ENCODE measurements around the gene BIRC6.

The BIRC6 gene

DNA sequence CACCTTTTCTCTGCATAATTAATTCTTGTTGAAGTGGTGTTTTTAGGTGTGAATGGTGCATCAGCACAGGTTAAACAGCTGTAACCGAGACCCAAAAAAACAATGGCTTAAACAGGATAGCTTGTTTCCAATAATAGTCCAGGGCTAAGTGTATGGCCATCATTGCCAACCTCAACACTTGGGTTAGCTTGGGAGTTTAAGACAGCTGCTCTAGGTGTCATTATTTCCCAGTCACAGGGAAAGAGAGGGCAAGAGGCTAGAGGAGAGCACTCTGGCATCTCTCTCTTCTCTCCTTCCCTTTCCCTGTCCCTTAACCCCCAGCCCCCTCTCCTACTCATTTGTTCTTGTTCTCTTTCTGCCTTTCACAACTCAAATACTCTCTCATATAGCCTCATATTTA lies 21.1 kb downstream of the BIRC6 start:
- no peak for DNase-seq

- no peak for DNase-seq
These were observed 22.5 kb downstream of the BIRC6 start for GRCh38 chr2:32379352-32379751.

DNA sequence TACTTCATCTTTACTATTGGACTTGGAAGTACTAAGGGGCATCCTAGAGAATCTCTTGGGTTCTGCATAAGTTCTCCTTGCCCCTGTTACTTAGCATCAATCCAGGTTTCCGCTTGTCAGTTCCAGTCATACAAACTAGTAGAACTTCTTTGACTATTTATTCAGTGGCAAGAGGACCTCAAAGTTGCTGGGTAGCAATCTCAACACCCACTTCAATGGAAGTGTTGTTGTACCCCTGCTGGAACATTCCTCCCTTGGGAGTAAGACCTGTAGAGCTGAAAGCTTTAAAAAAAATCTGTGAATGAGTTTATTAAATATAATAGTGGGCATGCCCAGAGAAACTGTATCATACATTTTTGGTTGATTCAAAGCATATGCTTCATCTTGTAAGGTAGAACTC lies 27.0 kb downstream of the BIRC6 start:
- DNase-seq: no peak

GRCh38 chr2:32384529-32384928 lies 27.7 kb downstream of the BIRC6 start:
- DNase-seq: no peak

- DNase-seq: no peak
These were observed 29.9 kb downstream of the BIRC6 start for GRCh38 chr2:32386739-32387138.

- DNase-seq: no peak
These were observed 42.4 kb downstream of the BIRC6 start for GRCh38 chr2:32399221-32399620.

GRCh38 chr2:32402091-32402490 lies 45.3 kb downstream of the BIRC6 start:
- DNase-seq: no peak

GRCh38 chr2:32403782-32404181 lies 47.0 kb downstream of the BIRC6 start:
- no peak for DNase-seq

DNA sequence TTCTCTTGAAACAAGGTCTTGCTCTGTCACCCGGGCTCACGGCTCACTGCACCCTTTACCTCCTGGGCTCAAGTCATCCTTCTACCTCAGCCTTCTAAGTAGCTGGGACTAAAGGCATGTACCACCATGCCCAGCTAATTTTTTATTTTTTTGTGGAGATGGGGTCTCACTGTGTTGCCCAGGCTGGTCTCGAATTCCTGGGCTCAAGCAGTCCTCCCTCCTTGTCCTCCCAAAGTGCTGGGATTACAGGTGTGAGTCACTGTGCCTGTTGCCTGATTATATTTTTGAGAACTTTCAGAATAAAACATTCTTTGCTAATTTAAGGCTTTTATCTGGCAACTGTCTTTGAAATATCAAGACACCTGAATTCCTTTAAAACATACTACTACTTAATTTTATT lies 47.9 kb downstream of the BIRC6 start:
- no peak for DNase-seq

GRCh38 chr2:32416519-32416918 lies 59.7 kb downstream of the BIRC6 start:
- DNase-seq: no peak

GRCh38 chr2:32417659-32418058 lies 60.8 kb downstream of the BIRC6 start:
- no peak for DNase-seq

DNA sequence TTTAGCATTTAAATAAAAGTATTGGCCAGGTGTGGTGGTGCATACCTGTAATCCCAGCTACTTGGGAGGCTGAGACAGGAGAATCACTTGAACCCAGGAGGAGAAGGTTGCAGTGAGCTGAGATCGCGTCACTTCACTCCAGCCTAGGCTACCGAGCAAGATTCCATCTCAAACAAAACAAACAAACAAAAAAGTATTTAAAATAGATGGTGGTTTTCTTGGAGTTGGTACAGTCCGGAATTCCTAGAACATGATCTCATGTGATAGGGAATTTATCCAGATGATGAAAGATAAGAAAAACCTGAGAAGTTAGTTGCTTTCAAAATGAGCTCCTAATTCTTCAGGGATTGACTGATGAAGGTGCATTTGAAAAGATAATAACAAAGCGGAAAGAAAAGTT lies 62.0 kb downstream of the BIRC6 start:
- DNase-seq: peak; percentile 66

GRCh38 chr2:32422133-32422532 lies 65.3 kb downstream of the BIRC6 start:
- DNase-seq: peak; percentile 55

DNA sequence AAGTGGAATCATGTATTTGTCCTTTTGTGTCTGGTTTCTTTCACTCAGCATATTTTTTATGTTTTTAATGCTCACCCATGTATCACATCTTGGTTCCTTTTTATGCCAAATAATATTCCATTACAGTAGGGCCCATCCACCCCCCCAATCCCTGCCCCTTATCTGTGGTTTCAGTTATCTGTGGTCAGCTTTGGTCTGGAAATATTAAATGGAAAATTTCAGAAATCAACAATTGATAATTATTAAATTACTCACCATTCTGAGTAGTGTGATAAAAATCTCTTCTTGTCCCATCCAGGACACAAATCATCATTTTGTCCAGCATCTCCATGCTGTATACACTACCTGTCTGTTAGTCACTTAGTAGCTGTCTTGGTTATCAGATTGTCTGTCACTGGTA lies 66.7 kb downstream of the BIRC6 start:
- no peak for DNase-seq

DNA sequence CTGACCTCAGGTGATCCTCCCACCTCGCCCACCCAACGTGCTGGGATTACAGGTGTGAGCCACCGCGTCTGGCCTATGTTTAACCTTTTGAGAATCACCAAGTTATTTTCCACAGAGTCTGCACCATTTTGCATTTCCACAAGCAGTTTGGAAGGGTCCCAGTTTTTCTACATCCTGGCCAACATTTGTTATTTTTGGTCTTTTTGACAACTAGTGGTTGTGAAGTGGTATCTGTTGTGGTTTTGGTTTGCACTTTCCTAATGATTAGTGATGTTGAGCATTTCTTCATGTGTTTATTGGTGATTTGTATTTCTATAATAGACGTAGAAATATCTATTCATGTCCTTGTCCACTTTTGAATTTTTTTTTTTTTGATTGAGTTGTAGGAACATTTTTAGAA lies 67.9 kb downstream of the BIRC6 start:
- DNase-seq: no peak

- DNase-seq: peak; percentile 83
These were observed 68.9 kb downstream of the BIRC6 start for GRCh38 chr2:32425719-32426141.

DNA sequence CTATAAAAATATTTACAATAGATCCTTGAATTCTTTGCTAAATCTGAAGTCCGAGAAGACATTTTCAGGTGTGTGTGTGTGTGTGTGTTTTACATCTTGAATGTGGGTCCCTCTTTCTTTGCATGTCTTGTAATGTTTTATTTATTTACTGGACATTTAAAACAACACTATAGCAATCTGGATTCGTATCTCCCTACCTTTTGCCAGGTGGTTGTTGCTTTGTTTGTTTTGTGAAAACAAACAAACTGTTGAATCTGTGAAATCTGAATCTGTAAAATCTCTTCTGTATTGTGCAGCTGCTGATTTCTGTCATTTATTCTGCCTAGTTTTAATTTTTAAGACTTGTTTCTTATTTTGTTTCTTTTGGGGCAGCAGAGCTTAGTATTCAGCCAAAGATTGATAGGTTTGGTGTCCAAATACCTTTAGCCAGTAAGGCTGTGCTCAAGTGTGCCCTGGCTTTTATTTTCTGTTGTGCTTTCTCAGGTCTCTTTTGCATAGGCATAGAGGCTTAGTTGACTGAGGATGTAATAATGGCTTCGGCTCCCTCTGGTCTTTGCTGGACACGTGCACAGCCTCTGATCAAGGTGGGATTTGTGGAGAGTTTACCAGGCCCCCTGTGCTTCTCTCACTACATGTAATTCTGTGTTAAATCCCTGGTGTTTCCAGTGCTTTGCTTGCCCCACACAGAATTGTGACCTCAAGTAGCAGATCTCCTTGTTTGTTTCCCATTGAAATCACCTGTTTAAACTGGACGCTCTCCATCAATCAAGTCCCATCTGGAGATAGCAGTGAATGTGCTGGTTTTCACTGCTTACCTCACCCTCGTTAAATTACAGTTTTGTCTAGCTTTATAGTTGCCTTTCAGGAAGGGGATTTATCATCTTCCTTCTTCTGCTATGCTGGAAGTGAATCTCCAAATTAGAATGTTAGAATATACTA lies 71.1 kb downstream of the BIRC6 start:
- no peak for DNase-seq

DNA sequence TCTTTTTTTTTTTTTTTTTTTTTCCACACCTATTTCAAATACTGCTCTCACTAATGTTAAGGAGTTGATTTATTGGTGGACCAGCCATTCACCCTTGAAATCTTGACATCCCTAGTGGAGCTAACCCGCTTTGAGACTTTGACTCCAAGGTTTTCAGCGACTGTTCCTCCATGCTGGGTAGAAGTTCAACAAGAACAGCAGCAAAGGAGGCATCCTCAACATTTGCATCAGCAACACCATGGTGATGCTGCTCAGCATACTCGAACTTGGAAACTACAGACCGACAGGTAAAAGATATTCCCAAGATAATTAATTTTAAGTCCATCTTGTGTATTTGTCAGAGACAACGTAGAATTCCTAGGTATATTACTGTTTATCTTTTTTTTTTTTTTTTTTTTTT lies 74.0 kb downstream of the BIRC6 start:
- DNase-seq: no peak

DNA sequence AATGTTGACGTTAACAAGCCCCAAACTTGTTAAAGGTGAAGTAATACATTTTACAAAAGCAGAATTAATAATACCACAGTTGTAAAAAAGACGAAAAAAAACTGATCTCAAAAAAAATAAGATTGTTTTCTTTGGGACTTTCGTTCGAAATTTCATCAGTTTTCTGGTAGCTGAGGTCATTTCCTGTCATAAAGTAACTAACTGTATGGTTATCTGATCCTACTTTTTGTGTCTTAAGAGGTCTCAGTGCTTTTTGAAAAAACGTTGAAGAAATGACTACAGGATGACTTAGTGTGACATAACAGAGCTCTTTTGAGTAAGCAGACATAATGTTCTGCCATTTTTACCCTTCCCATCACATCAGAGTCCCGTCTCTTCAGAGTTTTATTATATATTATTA lies 79.3 kb downstream of the BIRC6 start:
- DNase-seq: no peak

GRCh38 chr2:32442020-32442467 lies 85.2 kb downstream of the BIRC6 start:
- DNase-seq: no peak

DNA sequence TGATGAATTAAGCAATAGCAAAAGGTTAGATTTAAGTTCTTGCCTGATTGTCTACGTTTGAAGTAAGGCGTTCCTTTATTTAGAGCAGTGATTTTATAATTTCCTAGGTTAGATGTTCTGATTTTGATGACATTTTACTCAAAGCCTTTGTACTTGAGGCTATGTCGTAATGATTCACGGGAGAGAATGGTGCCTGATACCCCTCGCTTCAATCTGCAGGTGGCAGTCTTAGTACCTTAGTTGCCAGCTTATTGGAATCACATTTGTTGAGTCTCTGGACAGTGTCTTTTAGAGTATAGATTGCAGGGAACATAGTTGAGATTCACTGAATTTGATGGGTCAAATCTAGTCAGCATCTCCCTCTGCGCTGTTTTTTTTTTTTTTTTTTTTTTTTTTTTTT lies 89.5 kb downstream of the BIRC6 start:
- no peak for DNase-seq

DNA sequence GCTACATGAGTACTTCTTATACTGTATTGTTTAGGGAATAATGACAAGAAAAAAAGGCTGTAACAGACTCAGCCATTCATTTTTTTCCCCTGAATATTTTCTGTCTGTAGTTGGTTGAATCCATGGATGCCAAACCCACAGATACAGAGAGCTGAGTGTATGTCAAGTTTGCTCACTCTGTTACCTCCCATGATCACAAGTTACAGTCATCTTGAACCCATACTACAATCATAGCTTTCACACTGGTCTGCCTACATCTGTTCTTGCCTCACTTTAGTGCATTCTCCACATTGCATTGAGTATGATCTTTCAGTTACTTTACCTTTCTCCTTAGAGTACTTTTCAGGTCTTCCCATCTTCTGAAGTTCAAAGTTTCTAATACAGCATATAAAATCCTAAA lies 94.0 kb downstream of the BIRC6 start:
- peak; percentile 7 for DNase-seq

DNA sequence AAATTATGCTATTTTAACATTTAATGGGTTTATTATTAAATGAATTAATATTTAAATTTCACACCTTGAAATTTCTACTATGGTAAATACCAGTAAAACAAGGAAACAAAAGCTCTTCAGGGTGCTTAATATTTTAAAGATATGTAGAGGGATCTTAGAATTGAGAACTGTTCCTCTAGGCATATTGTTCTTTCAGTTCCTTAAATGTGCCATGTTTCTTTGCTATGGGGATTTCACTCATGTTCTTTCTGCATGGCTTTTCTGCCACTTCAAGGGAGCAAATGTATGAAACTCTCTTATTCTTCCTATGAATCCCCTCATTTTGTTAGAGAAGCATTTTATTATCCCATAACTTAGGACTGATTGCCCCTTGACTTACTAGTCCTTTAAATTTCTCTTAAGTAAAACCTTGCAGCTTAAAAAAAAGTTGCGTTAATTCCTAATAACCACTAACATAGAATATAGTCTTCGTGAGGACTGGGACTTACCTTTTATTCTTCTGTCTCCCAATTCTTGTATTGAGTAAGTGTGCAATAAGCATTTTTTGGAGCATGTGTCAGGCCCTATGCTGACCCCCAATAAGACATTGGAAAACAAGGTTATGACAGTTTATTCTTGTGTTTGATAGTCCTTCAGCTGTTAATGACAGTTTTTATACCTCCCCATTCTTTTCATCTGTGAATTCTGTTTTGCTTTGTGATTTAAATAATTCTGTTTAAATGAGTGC lies 95.7 kb downstream of the BIRC6 start:
- no peak for DNase-seq

Data from HCEC 1CT (cell line).